K562 (cell line): ENCODE results near the gene PRRT1. TPM values are rescaled to one million over a fixed set of nuclear protein-coding genes. Genes with fewer than 3 reads are reported as not detected.

Experiments used
- ATAC-seq: fragments of 200-7000 bp; cut with Tn5 transposase; 3 replicates; pipeline ENCODE4 v1.9.1; 2020; ENCODE audit warnings: moderate library complexity
- BruUV-seq: library from RNA; stranded (reverse); fragments of 400-500 nt; replicated peaks from 2 replicates; lab custom pipeline; 2021; lab: Mats Ljungman, UMichigan
- CTCF ChIA-PET: fragments of 300-600 bp; formaldehyde crosslinking; extraction: SDS; loops from one replicate; lab custom pipeline; 2021; ENCODE audit warnings: low intra/inter-chr PET ratio; lab: Yijun Ruan, JAX
- POLR2A ChIA-PET: fragments of 300-600, 350-650 bp; sonication (Branson Sonifier 250); formaldehyde crosslinking; extraction: SDS; loops from one replicate; lab custom pipeline; 2021; ENCODE audit warnings: antibody characterized with exemption, inconsistent platforms; lab: Yijun Ruan, JAX
- DNase-seq, 4 experiments: peaks; one replicate each; pipeline versions ENCODE4 v3.0.0 to v3.0.0-alpha.2; 2011 to 2018; ENCODE audit warnings: low spot score in 3 of 4, mixed read lengths in 3 of 4; ENCODE audit errors: extremely low read depth in 1 of 4
- FAIRE-seq: peaks from 2 replicates; lab custom pipeline; 2011; peaks lifted over from hg19 to GRCh38; lab: Jason Lieb, UNC
- H2AFZ ChIP-seq: 2 replicates; pipeline ENCODE4 v1.6.0; 2011; ENCODE audit warnings: low read depth, low read length, control low read depth, inconsistent platforms
- H3K27ac ChIP-seq: fragments of 200-600 bp; 3 replicates; pipeline ENCODE4 v1.8.0; 2011; ENCODE audit warnings: low read depth, mild to moderate bottlenecking, control low read depth, inconsistent platforms, low read length, moderate library complexity, mixed read lengths; ENCODE audit errors: extremely low read depth
- H3K27me3 ChIP-seq, 2 experiments: fragments of 300-600 bp in 1 of 2; 2 replicates in 1 of 2; 3 replicates in 1 of 2; pipeline versions ENCODE4 v1.6.0 to v1.8.0; 2011; ENCODE audit warnings: inconsistent platforms in 2 of 2, low read length in 2 of 2, mild to moderate bottlenecking in 1 of 2, mixed read lengths in 1 of 2, moderate library complexity in 1 of 2; ENCODE audit not compliant: control insufficient read depth in 2 of 2, insufficient read depth in 2 of 2
- H3K36me3 ChIP-seq: fragments of 300-600 bp; 3 replicates; pipeline ENCODE4 v1.8.0; 2011; ENCODE audit warnings: mild to moderate bottlenecking, low read length, inconsistent platforms; ENCODE audit not compliant: control insufficient read depth, insufficient read depth
- H3K4me1 ChIP-seq, 2 experiments: fragments of 200-600 bp in 1 of 2; replicated peaks in 1 of 2; 2 replicates in 1 of 2; 3 replicates in 1 of 2; pipeline versions ENCODE4 v1.5.1 to v1.8.0; 2011; ENCODE audit warnings: inconsistent platforms in 2 of 2, low read length in 2 of 2, mild to moderate bottlenecking in 1 of 2, mixed read lengths in 1 of 2, moderate library complexity in 1 of 2; ENCODE audit not compliant: control insufficient read depth in 2 of 2, insufficient read depth in 2 of 2
- H3K4me2 ChIP-seq: 2 replicates; pipeline ENCODE4 v1.6.1; 2011; ENCODE audit warnings: low read length, control low read depth, inconsistent platforms, mixed read lengths; ENCODE audit not compliant: insufficient read depth
- H3K4me3 ChIP-seq: fragments of 200-600 bp; sonication (generic), shearing (Covaris generic); 2 replicates; pipeline ENCODE4 v1.5.1; 2016; ENCODE audit warnings: control low read depth, inconsistent platforms
- H3K79me2 ChIP-seq: fragments of 200-600 bp; 3 replicates; pipeline ENCODE4 v1.8.0; 2011; ENCODE audit warnings: low read length, inconsistent platforms; ENCODE audit not compliant: control insufficient read depth, insufficient read depth
- H3K9ac ChIP-seq, 2 experiments: 2 replicates each; pipeline versions ENCODE4 v1.6.0 to v1.6.1; 2011; ENCODE audit warnings: low read depth in 2 of 2, low read length in 2 of 2, control low read depth in 1 of 2, inconsistent platforms in 1 of 2, mild to moderate bottlenecking in 1 of 2, mixed read lengths in 1 of 2; ENCODE audit not compliant: insufficient read depth in 1 of 2
- H3K9me1 ChIP-seq: one replicate; pipeline ENCODE4 v1.6.0; 2011; ENCODE audit warnings: inconsistent platforms, mild to moderate bottlenecking, low read length, moderate library complexity; ENCODE audit not compliant: control insufficient read depth, insufficient read depth
- H3K9me3 ChIP-seq: replicated peaks from 2 replicates; pipeline ENCODE4 v1.5.1; 2011; ENCODE audit warnings: low read depth, low read length, inconsistent platforms; ENCODE audit not compliant: control insufficient read depth, insufficient read depth
- H4K20me1 ChIP-seq: replicated peaks from 2 replicates; pipeline ENCODE4 v1.6.1; 2011; ENCODE audit warnings: low read length, inconsistent platforms, mixed read lengths; ENCODE audit not compliant: control insufficient read depth, insufficient read depth
- BCOR ChIP-seq: fragments of 450-650 bp; IDR thresholded peaks from 2 replicates; pipeline ENCODE4 v1.6.1; 2016
- DMBX1 ChIP-seq: fragments of 250-450 bp; sonication (Bioruptor Pico); IDR thresholded peaks from 2 replicates; pipeline ENCODE4 v1.8.0; 2022; ENCODE audit warnings: inconsistent platforms, mild to moderate bottlenecking, moderate library complexity, borderline replicate concordance
- HSF4 ChIP-seq: fragments of 250-450 bp; sonication (Bioruptor Pico); IDR thresholded peaks from 2 replicates; pipeline ENCODE4 v2.1.2; 2022; ENCODE audit warnings: mild to moderate bottlenecking, moderate library complexity, borderline replicate concordance
- MEIS2 ChIP-seq: fragments of 450-650 bp; IDR thresholded peaks from 2 replicates; pipeline ENCODE4 v1.6.1; 2014; ENCODE audit warnings: mild to moderate bottlenecking; ENCODE audit not compliant: partially characterized antibody
- OTX1 ChIP-seq: fragments of 450-650 bp; formaldehyde crosslinking; IDR thresholded peaks from 2 replicates; pipeline ENCODE4 v1.4.0; 2022; ENCODE audit warnings: mild to moderate bottlenecking
- SREBF2 ChIP-seq: sonication (generic); formaldehyde crosslinking; IDR thresholded peaks from 2 replicates; pipeline ENCODE4 v1.4.0; 2020; ENCODE audit warnings: mild to moderate bottlenecking, missing genetic modification reagents
- WGBS: fragments of 100-300 bp; shearing (Covaris generic); methylation state at CpG from one replicate; pipeline ENCODE4 v1.1.6; 2016; ENCODE audit warnings: low coverage, mixed read lengths; ENCODE audit not compliant: insufficient coverage; ENCODE audit errors: missing lambda C conversion rate; 5-methylcytosine and 5-hydroxymethylcytosine counted together
- in situ Hi-C: fragments of 300-500 bp; cut with MboI; formaldehyde crosslinking; loops from 4 replicates; pipeline ENCODE4 v1.15.0; 2018; ENCODE audit warnings: inconsistent platforms, mixed read lengths
- intact Hi-C: fragments of 100-400 bp; cut with micrococcal nuclease; formaldehyde crosslinking; loops from 2 replicates; pipeline ENCODE4 v1.14.2; 2022
- polyA plus RNA-seq, 8 experiments: library from polyadenylated mRNA; depleted of rRNA in 4 of 8; stranded (reverse) in 5 of 8; unstranded in 3 of 8; fragments of >200 nt; fragmentation: Nextera tagmentation in 2 of 8; fragmentation: Illumina TruSeq in 1 of 8; extraction: Ambion mirVana in 2 of 8; extraction: Trizol in 1 of 8; gene quantifications; 2 replicates each; pipeline versions ENCODE4 v1.2.1 to v1.2.3, GENCODE V29; 2011 to 2014; ENCODE audit warnings: inconsistent platforms in 1 of 8, missing spikeins in 1 of 8
- total RNA-seq, 7 experiments: library from RNA; depleted of rRNA in 6 of 7; stranded (reverse); fragments of >200 nt in 6 of 7; fragmentation: Illumina TruSeq in 2 of 7; extraction: Trizol in 2 of 7; gene quantifications; 2 replicates each; pipeline versions ENCODE4 v1.2.1 to v1.2.3, GENCODE V29; 2011 to 2021; ENCODE audit warnings: low replicate concordance in 1 of 7
- TF ChIP-seq, protein P1 (sequence below): fragments of 450-650 bp; IDR thresholded peaks from 2 replicates; pipeline ENCODE4 v1.6.1; 2018; ENCODE audit not compliant: partially characterized antibody

PRRT1 gene
- total and polyA plus RNA-seq, 9 of the 15 experiments (the other 6 are each of a cell fraction or from before 2014, with no cell fraction given), result 0.14 to 3.5 (median 0.41) TPM

DNA sequence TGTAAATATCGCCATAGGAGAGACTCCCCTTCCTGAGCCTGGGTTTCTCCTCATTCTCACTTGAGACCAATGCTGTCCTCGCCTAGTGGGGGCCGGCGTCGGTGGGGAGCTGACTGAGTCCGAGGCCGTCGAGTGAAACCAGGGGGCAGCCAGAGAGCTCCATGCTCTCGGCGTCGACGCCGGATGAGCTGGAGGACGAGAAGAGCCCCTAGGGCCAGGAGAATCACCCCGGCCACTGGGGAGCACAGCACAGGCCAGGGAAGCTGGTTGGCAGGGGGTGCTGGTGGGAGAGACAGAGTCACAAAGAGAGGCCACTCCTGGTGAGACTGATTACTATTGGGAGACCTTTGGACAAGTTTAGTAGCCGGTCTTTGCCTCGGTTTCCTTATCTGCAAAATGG is 47.1 kb upstream of the PRRT1 start:
- no peak for FAIRE-seq
- ChIA-PET POLR2A (interaction anchor here (0.7 kb wide), 1 partner anchor 10 kb away, joined by 5 read pairs; no protein-coding TSS in a partner anchor), CTCF (no interaction called here)
- no peaks in the 10 kb centered on the region for H4K20me1 ChIP-seq
- WGBS, result 73% methylated on average over 17 of the region's 17 CpGs
- no peaks in the 10 kb centered on the region for H3K9me3 ChIP-seq
- BruUV-seq, result no TSS peak
- H2AFZ ChIP-seq, result no peak overlapping the region
- 0 out of 4 replicates have a peak overlapping the region, but pooled peaks of 1 of the 2 experiments have one; percentile 9 for H3K9ac ChIP-seq
- no peak for ATAC-seq
- H3K27me3 ChIP-seq, result peaks cover 5 to 6% of the 10 kb centered on the region in 2 experiments; a peak in 4 of 5 replicates
- no peak overlapping the region for H3K27ac ChIP-seq
- H3K9me1 ChIP-seq, result no peaks in the 10 kb centered on the region
- intact Hi-C loops, result loop anchor here (5.0 to 10.0 kb wide), 2 partner anchors 294 to 773 kb away; partner anchors contain the start of gene ZBTB12
- no peak overlapping the region for H3K4me2 ChIP-seq
- DNase-seq, result no peak
- H3K4me1 ChIP-seq, result peaks cover 28 to 44% of the 10 kb centered on the region in 2 experiments
- H3K79me2 ChIP-seq, result peaks cover 9% of the 10 kb centered on the region; the same call in 2 of the 3 replicates
- no peak overlapping the region for H3K4me3 ChIP-seq
- no peak for TF ChIP-seq HSF4
- no peak for TF ChIP-seq OTX1 (CRISPR knock-in tag)
- no peak for TF ChIP-seq SREBF2
- TF ChIP-seq, protein P1, sequence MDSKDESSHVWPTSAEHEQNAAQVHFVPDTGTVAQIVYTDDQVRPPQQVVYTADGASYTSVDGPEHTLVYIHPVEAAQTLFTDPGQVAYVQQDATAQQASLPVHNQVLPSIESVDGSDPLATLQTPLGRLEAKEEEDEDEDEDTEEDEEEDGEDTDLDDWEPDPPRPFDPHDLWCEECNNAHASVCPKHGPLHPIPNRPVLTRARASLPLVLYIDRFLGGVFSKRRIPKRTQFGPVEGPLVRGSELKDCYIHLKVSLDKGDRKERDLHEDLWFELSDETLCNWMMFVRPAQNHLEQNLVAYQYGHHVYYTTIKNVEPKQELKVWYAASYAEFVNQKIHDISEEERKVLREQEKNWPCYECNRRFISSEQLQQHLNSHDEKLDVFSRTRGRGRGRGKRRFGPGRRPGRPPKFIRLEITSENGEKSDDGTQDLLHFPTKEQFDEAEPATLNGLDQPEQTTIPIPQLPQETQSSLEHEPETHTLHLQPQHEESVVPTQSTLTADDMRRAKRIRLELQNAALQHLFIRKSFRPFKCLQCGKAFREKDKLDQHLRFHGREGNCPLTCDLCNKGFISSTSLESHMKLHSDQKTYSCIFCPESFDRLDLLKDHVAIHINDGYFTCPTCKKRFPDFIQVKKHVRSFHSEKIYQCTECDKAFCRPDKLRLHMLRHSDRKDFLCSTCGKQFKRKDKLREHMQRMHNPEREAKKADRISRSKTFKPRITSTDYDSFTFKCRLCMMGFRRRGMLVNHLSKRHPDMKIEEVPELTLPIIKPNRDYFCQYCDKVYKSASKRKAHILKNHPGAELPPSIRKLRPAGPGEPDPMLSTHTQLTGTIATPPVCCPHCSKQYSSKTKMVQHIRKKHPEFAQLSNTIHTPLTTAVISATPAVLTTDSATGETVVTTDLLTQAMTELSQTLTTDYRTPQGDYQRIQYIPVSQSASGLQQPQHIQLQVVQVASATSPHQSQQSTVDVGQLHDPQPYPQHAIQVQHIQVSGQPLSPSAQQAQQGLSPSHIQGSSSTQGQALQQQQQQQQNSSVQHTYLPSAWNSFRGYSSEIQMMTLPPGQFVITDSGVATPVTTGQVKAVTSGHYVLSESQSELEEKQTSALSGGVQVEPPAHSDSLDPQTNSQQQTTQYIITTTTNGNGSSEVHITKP, result no peak
- no peak for TF ChIP-seq DMBX1 (CRISPR knock-in tag)
- 0 out of 2 replicates have a peak, but pooled peaks have one; percentile 37 for TF ChIP-seq BCOR
- TF ChIP-seq MEIS2, result no peak
- TF ChIP-seq, all 486 proteins: peak for 1
- no peaks in the 10 kb centered on the region for H3K36me3 ChIP-seq
- in situ Hi-C loops, result no loop called here
